ENCODE results near the gene CDH4. TPM values are rescaled to one million over a fixed set of nuclear protein-coding genes. Genes with fewer than 3 reads are reported as not detected.

CDH4 gene
- total RNA-seq, 3 donors from 2014 or later (not counting 1 experiment from before 2014, with no cell fraction given) = 0.18 TPM; not detected in 2

GRCh38 chr20:61684136-61684535, 432.1 kb downstream of the CDH4 start:
- no peak for ATAC-seq
- no peaks in the 10 kb centered on the region for H3K4me1 Mint-ChIP-seq
- no peak overlapping the region for H3K27ac Mint-ChIP-seq
- DNase-seq = no peak
- no peaks in the 10 kb centered on the region for H3K27me3 ChIP-seq (ENCODE audit: control insufficient read depth, insufficient read depth, low read length)
- intact Hi-C loops (cut with micrococcal nuclease) = no loop called here
- H3K4me1 ChIP-seq (ENCODE audit: control insufficient read depth, insufficient read depth, low read length) = no peaks in the 10 kb centered on the region
- peaks cover 6% of the 10 kb centered on the region for H3K9me3 ChIP-seq (ENCODE audit: control insufficient read depth, insufficient read depth, low read length)
- no peaks in the 10 kb centered on the region for H3K36me3 ChIP-seq (ENCODE audit: control insufficient read depth, insufficient read depth, low read length)
- H3K36me3 Mint-ChIP-seq = no peaks in the 10 kb centered on the region
- 81% methylated on average over 13 of the region's 13 CpGs for WGBS (ENCODE audit: insufficient coverage)
- TF ChIP-seq, protein P1, sequence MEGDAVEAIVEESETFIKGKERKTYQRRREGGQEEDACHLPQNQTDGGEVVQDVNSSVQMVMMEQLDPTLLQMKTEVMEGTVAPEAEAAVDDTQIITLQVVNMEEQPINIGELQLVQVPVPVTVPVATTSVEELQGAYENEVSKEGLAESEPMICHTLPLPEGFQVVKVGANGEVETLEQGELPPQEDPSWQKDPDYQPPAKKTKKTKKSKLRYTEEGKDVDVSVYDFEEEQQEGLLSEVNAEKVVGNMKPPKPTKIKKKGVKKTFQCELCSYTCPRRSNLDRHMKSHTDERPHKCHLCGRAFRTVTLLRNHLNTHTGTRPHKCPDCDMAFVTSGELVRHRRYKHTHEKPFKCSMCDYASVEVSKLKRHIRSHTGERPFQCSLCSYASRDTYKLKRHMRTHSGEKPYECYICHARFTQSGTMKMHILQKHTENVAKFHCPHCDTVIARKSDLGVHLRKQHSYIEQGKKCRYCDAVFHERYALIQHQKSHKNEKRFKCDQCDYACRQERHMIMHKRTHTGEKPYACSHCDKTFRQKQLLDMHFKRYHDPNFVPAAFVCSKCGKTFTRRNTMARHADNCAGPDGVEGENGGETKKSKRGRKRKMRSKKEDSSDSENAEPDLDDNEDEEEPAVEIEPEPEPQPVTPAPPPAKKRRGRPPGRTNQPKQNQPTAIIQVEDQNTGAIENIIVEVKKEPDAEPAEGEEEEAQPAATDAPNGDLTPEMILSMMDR (IDR thresholded peaks at IDR 0.05) = no peak
- no peak overlapping the region for H3K4me3 ChIP-seq (ENCODE audit: low read length)
- H3K9me3 Mint-ChIP-seq = no peaks in the 10 kb centered on the region
- no peak overlapping the region for H3K4me3 Mint-ChIP-seq
- H3K27ac ChIP-seq (ENCODE audit: low read length) = no peak overlapping the region
- H3K27me3 Mint-ChIP-seq (ENCODE audit: low read depth in 2 of 2) = no peaks in the 10 kb centered on the region

- Mint-ChIP-seq H3K27ac (no peak overlapping the region), H3K36me3 (no peaks in the 10 kb centered on the region), H3K27me3 (ENCODE audit: low read depth in 2 of 2) (no peaks in the 10 kb centered on the region), H3K4me3 (no peak overlapping the region), H3K4me1 (peaks cover 0 to 4% of the 10 kb centered on the region in 2 donors), H3K9me3 (peaks cover 0 to 3% of the 10 kb centered on the region in 2 donors)
- Histone ChIP-seq H3K9me3 (ENCODE audit: control insufficient read depth, insufficient read depth, low read length) (peaks cover 6% of the 10 kb centered on the region), H3K36me3 (ENCODE audit: control insufficient read depth, insufficient read depth, low read length) (no peaks in the 10 kb centered on the region), H3K4me3 (ENCODE audit: low read length) (no peak overlapping the region), H3K4me1 (ENCODE audit: control insufficient read depth, insufficient read depth, low read length) (no peaks in the 10 kb centered on the region), H3K27me3 (ENCODE audit: control insufficient read depth, insufficient read depth, low read length) (no peaks in the 10 kb centered on the region), H3K27ac (ENCODE audit: low read length) (no peak overlapping the region)
- intact Hi-C loops (cut with micrococcal nuclease) = no loop called here
- TF ChIP-seq, protein P1 (IDR thresholded peaks at IDR 0.05) = no peak
- 69% methylated on average over 9 of the region's 10 CpGs for WGBS (ENCODE audit: insufficient coverage)
- ATAC-seq = no peak
- no peak for DNase-seq
These were observed 432.6 kb downstream of the CDH4 start for GRCh38 chr20:61684583-61685235.

DNA sequence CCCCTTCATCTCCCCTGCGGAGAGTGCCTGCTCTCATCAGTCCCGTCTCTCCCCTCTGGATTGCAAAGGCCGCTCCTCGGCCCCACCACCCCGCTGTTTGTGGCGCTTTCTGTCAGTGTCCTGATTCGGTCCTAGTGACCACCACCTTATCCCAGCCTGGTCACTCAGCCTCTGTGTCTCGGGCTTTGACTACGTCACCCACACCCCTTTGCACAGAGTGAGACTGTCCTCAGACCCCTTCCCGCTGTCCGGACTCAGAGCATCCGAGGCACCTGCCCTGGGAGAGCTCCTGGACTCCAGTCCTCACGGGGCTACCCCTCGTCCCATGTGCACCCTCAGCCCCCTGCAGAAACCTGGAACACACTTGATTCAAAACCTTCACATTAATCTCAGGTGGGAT, 433.4 kb downstream of the CDH4 start:
- peaks cover 0 to 4% of the 10 kb centered on the region in 2 donors for H3K9me3 Mint-ChIP-seq
- ATAC-seq (peak in 1 of 3 donors; percentile 26), DNase-seq (no peak)
- H3K36me3 Mint-ChIP-seq = no peaks in the 10 kb centered on the region
- H3K27ac Mint-ChIP-seq = no peak overlapping the region
- WGBS (ENCODE audit: insufficient coverage) = 86% methylated on average over 14 of the region's 14 CpGs
- no peaks in the 10 kb centered on the region for H3K27me3 Mint-ChIP-seq (ENCODE audit: low read depth in 2 of 2)
- H3K4me1 Mint-ChIP-seq = peaks cover 0 to 9% of the 10 kb centered on the region in 2 donors
- Histone ChIP-seq H3K36me3 (ENCODE audit: control insufficient read depth, insufficient read depth, low read length) (no peaks in the 10 kb centered on the region), H3K9me3 (ENCODE audit: control insufficient read depth, insufficient read depth, low read length) (no peaks in the 10 kb centered on the region), H3K27me3 (ENCODE audit: control insufficient read depth, insufficient read depth, low read length) (no peaks in the 10 kb centered on the region), H3K27ac (ENCODE audit: low read length) (no peak overlapping the region), H3K4me1 (ENCODE audit: control insufficient read depth, insufficient read depth, low read length) (no peaks in the 10 kb centered on the region), H3K4me3 (ENCODE audit: low read length) (no peak overlapping the region)
- H3K4me3 Mint-ChIP-seq = no peak overlapping the region
- intact Hi-C loops (cut with micrococcal nuclease) = no loop called here
- TF ChIP-seq, protein P1 (IDR thresholded peaks at IDR 0.05) = no peak
